Measurements from ENCODE around the gene CCIN. TPM values are rescaled to one million over a fixed set of nuclear protein-coding genes. Genes with fewer than 3 reads are reported as not detected.
A peak's percentile ranks its signal among the peaks of the same experiment; 100 is the strongest.

The CCIN gene
- total and polyA plus RNA-seq, 2 donors from 2014 or later, result 0.13 TPM; not detected in 1

- Histone ChIP-seq H3K9me3 (ENCODE audit: control insufficient read depth in 2 of 3, insufficient read depth in 1 of 3, low read length in 3 of 3) (no peaks in the 10 kb centered on the region), H3K4me3 (ENCODE audit: low read length in 3 of 3) (no peak overlapping the region), H3K27ac (ENCODE audit: low read depth in 2 of 2, low read length in 2 of 2) (no peak overlapping the region), H3K36me3 (ENCODE audit: control insufficient read depth in 2 of 3, insufficient read depth in 3 of 3, low read length in 3 of 3) (no peaks in the 10 kb centered on the region), H3K9ac (ENCODE audit: low read length in 3 of 3) (no peak overlapping the region), H3K4me1 (ENCODE audit: control insufficient read depth in 2 of 3, insufficient read depth in 2 of 3, low read depth in 1 of 3, low read length in 3 of 3) (peaks cover 0 to 14% (median 3%) of the 10 kb centered on the region in 3 donors), H3K27me3 (ENCODE audit: control insufficient read depth, insufficient read depth, low read length) (no peaks in the 10 kb centered on the region)
- intact Hi-C loops (cut with DNase I), result no loop called here
- DNase-seq (peak in 1 of 5 donors; percentile 18), FAIRE-seq (no peak)
- TF ChIP-seq CTCF (IDR thresholded peaks at IDR 0.05; ENCODE audit: borderline replicate concordance, extremely low read depth, insufficient read depth), result no peak
These were observed 28.8 kb upstream of the CCIN start for GRCh38 chr9:36140086-36141084.

DNA sequence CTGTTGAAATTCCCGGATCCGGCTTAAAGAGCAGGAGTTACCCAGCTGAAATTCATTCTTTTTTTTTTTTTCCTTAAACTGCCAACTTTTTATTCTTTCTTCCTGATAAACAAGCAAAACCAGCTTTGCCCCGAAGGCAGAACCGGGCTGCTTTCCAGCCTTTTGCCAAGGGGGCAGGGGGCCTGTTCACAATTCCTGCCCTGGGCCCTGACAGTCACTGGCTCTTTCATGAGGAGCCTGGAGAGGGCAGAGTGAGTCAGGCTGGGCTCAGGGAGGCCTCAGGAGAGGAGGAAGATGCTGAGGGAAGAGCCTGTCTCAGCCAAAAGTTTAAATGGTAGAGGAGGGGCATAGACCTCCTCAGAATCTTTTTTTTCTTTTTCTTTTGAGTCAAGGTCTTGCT is 27.9 kb upstream of the CCIN start:
- H3K36me3 ChIP-seq (ENCODE audit: control insufficient read depth in 2 of 3, insufficient read depth in 3 of 3, low read length in 3 of 3), result no peaks in the 10 kb centered on the region
- intact Hi-C loops (cut with DNase I), result no loop called here
- DNase-seq (peak in 2 of 5 donors; percentile 56 to 78), FAIRE-seq (no peak)
- H3K9ac ChIP-seq (ENCODE audit: low read length in 3 of 3), result no peak overlapping the region
- H3K4me3 ChIP-seq (ENCODE audit: low read length in 3 of 3), result no peak overlapping the region
- TF ChIP-seq CTCF (IDR thresholded peaks at IDR 0.05; ENCODE audit: borderline replicate concordance, extremely low read depth, insufficient read depth), result no peak
- H3K27ac ChIP-seq (ENCODE audit: low read depth in 2 of 2, low read length in 2 of 2), result no peak overlapping the region
- H3K27me3 ChIP-seq (ENCODE audit: control insufficient read depth, insufficient read depth, low read length), result no peaks in the 10 kb centered on the region
- H3K4me1 ChIP-seq (ENCODE audit: control insufficient read depth in 2 of 3, insufficient read depth in 2 of 3, low read depth in 1 of 3, low read length in 3 of 3), result peaks cover 0 to 14% (median 3%) of the 10 kb centered on the region in 3 donors
- H3K9me3 ChIP-seq (ENCODE audit: control insufficient read depth in 2 of 3, insufficient read depth in 1 of 3, low read length in 3 of 3), result peaks cover 0 to 4% (median 0%) of the 10 kb centered on the region in 3 donors

GRCh38 chr9:36141761-36142160 is 27.4 kb upstream of the CCIN start:
- TF ChIP-seq CTCF (IDR thresholded peaks at IDR 0.05; ENCODE audit: borderline replicate concordance, extremely low read depth, insufficient read depth), result no peak
- FAIRE-seq (no peak), DNase-seq (no peak)
- H3K27ac ChIP-seq (ENCODE audit: low read depth in 2 of 2, low read length in 2 of 2), result no peak overlapping the region
- no peaks in the 10 kb centered on the region for H3K27me3 ChIP-seq (ENCODE audit: control insufficient read depth, insufficient read depth, low read length)
- H3K4me1 ChIP-seq (ENCODE audit: control insufficient read depth in 2 of 3, insufficient read depth in 2 of 3, low read depth in 1 of 3, low read length in 3 of 3), result peaks cover 0 to 14% (median 3%) of the 10 kb centered on the region in 3 donors
- peaks cover 0 to 4% (median 0%) of the 10 kb centered on the region in 3 donors for H3K9me3 ChIP-seq (ENCODE audit: control insufficient read depth in 2 of 3, insufficient read depth in 1 of 3, low read length in 3 of 3)
- intact Hi-C loops (cut with DNase I), result no loop called here
- H3K4me3 ChIP-seq (ENCODE audit: low read length in 3 of 3), result no peak overlapping the region
- H3K9ac ChIP-seq (ENCODE audit: low read length in 3 of 3), result no peak overlapping the region
- no peaks in the 10 kb centered on the region for H3K36me3 ChIP-seq (ENCODE audit: control insufficient read depth in 2 of 3, insufficient read depth in 3 of 3, low read length in 3 of 3)
